HG03571 (cell line): ENCODE results near the gene OTOP1.
"Not testable (repeated sequence)": the region's sequence is repeated elsewhere in the genome, so short reads cannot be mapped to it uniquely, and the experiment has no call there.

Experiments used
- ATAC-seq: cut with Tn5 transposase; IDR thresholded peaks from one replicate; pipeline ENCODE4 v1.9.1; 2021; ENCODE audit not compliant: unreplicated experiment

OTOP1 gene

DNA sequence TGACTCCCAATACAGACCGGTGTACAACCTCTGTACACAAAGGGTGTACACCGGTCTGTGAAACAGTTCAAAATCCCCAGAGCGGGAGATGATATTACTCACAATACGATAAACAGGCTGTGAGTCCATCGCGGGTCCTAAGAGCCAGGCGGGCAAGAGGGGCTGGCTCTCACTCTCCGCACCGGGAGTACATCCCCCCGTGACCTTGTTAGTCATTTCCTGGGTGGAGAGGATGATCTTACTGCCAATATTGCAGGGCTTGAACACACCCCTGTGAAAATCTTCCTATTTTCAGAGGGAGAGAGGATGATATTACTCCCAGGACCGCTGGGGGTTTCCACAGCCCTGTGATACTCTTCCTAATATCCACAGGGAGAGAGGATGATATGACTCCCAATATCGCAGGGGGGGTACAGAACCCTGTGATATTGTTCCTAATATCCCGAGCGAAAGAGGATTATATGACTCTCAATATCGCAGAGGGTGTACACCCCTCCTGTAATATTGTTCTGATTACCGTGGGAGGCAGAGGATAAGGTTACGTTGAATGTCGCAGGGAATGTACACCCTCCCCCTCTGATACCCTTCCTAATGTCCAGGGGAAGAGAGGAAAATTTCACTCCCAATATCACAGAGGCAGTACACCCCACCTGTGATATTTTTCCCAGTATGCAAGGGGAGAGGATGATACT, 60.9 kb downstream of the OTOP1 start:
- not testable (repeated sequence) for ATAC-seq

DNA sequence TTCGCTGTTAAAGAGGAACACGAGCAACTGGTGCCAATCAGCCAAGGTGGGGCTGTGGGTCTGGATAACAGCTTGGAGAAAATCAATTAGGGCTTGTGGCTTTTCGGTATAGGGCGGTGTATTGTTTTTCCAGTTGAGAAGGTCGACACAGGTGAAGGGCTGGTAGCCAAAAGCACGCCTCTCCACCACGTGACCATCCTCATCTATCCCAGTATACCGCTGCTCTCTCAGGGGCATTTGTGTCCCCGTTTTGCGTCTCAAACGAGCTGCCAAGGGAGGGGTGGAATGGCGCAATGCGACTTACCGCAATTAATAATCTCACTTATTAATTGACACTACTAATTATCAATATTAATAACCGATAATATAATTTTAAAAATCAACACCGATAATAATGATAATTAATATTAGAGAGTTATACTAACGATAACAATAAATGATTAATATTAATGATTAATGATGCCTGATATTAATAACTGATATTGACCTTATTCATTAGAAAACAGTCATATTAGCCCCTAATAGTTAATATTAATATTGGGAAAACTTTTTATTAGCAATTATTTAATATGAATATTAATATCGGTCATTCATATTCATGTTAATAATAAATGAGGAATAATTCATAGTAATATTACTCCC, 62.1 kb downstream of the OTOP1 start:
- not testable (repeated sequence) for ATAC-seq

DNA sequence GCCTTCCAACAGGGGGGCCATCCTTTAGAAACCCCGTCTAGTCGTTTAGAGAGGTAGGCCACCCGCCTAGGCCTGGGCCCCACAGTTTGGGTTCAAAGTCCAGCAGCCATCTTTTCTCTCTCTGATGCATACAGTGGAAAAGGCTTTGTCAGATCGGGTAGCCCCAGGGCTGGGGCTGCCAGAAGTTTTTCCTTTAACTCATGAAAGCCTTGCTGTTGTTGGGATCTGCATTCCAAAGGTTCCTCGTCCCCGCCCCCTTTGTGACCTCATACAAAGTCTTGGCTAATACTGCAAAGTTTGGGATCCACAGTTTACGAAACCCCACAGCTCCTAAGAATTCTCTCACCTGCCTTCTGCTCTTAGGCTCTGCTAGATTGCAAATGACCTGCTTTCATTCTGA, 64.5 kb downstream of the OTOP1 start:
- not testable (repeated sequence) for ATAC-seq

GRCh38 chr4:4160956-4161665, 65.6 kb downstream of the OTOP1 start:
- ATAC-seq: not testable (repeated sequence)

- not testable (repeated sequence) for ATAC-seq
Observed at GRCh38 chr4:4145622-4146021, 81.1 kb downstream of the OTOP1 start.

GRCh38 chr4:4143376-4143775, 83.4 kb downstream of the OTOP1 start:
- ATAC-seq: not testable (repeated sequence)

- ATAC-seq: not testable (repeated sequence)
Observed at GRCh38 chr4:4142679-4143078, 84.0 kb downstream of the OTOP1 start.

GRCh38 chr4:4141186-4141585, 85.5 kb downstream of the OTOP1 start:
- ATAC-seq: not testable (repeated sequence)
